ENCODE results near the gene KRTAP10-9. TPM values are rescaled to one million over a fixed set of nuclear protein-coding genes. Genes with fewer than 3 reads are reported as not detected.

KRTAP10-9 gene
- total RNA-seq, 1 donor from 2014 or later: not detected

- Histone ChIP-seq H3K27me3 (ENCODE audit: insufficient read depth, low read length) (no peaks in the 10 kb centered on the region), H3K9me3 (ENCODE audit: insufficient read depth, low read depth, low read length) (peaks cover 7% of the 10 kb centered on the region), H4K20me1 (ENCODE audit: insufficient read depth, low read length) (no peaks in the 10 kb centered on the region), H3K4me3 (ENCODE audit: insufficient read depth, low read depth, low read length) (no peak overlapping the region), H2AFZ (ENCODE audit: low read depth, low read length) (no peak overlapping the region), H3K27ac (ENCODE audit: low read depth, low read length) (no peak overlapping the region), H3K36me3 (ENCODE audit: insufficient read depth, low read length) (no peaks in the 10 kb centered on the region), H3K4me1 (ENCODE audit: insufficient read depth, low read length) (no peaks in the 10 kb centered on the region), H3K9ac (ENCODE audit: low read length) (no peak overlapping the region), H3K4me2 (ENCODE audit: low read length) (no peak overlapping the region), H3K79me2 (ENCODE audit: insufficient read depth, low read length) (no peaks in the 10 kb centered on the region)
- peaks cover 15% of the 10 kb centered on the region for H3K9me3 Mint-ChIP-seq (ENCODE audit: unreplicated experiment)
- peaks cover 1% of the 10 kb centered on the region for H3K36me3 Mint-ChIP-seq (ENCODE audit: low read depth, unreplicated experiment)
- DNase-seq (ENCODE audit: low read depth): no peak
- no peak for FAIRE-seq
- H3K27me3 Mint-ChIP-seq (ENCODE audit: low read depth, unreplicated experiment): peaks cover 24% of the 10 kb centered on the region
- no peak overlapping the region for H3K27ac Mint-ChIP-seq (ENCODE audit: unreplicated experiment)
- peaks cover 2% of the 10 kb centered on the region for H3K4me1 Mint-ChIP-seq (ENCODE audit: low read depth, unreplicated experiment)
- no peak overlapping the region for H3K4me3 Mint-ChIP-seq (ENCODE audit: unreplicated experiment)
- TF ChIP-seq EZH2 (IDR thresholded peaks at IDR 0.05; ENCODE audit: insufficient read depth, low read length) (no peak), CTCF (IDR thresholded peaks at IDR 0.05; ENCODE audit: insufficient read depth, low read depth, low read length) (no peak)
Observed at GRCh38 chr21:44594406-44594916, 32.4 kb upstream of the KRTAP10-9 start.

- Mint-ChIP-seq H3K4me1 (ENCODE audit: low read depth, unreplicated experiment) (peaks cover 2% of the 10 kb centered on the region), H3K27me3 (ENCODE audit: low read depth, unreplicated experiment) (peaks cover 23% of the 10 kb centered on the region)
Observed at GRCh38 chr21:44595524-44595923, 31.4 kb upstream of the KRTAP10-9 start.

More at GRCh38 chr21:44595524-44595923, 31.4 kb upstream of the KRTAP10-9 start:
- Histone ChIP-seq H4K20me1 (ENCODE audit: insufficient read depth, low read length) (no peaks in the 10 kb centered on the region), H3K9ac (ENCODE audit: low read length) (no peak overlapping the region), H3K36me3 (ENCODE audit: insufficient read depth, low read length) (no peaks in the 10 kb centered on the region), H3K4me2 (ENCODE audit: low read length) (no peak overlapping the region), H2AFZ (ENCODE audit: low read depth, low read length) (no peak overlapping the region), H3K27me3 (ENCODE audit: insufficient read depth, low read length) (no peaks in the 10 kb centered on the region), H3K4me1 (ENCODE audit: insufficient read depth, low read length) (no peaks in the 10 kb centered on the region), H3K79me2 (ENCODE audit: insufficient read depth, low read length) (no peaks in the 10 kb centered on the region), H3K27ac (ENCODE audit: low read depth, low read length) (no peak overlapping the region), H3K4me3 (ENCODE audit: insufficient read depth, low read depth, low read length) (no peak overlapping the region), H3K9me3 (ENCODE audit: insufficient read depth, low read depth, low read length) (peaks cover 7% of the 10 kb centered on the region)
- H3K9me3 Mint-ChIP-seq (ENCODE audit: unreplicated experiment): peaks cover 18% of the 10 kb centered on the region
- DNase-seq (ENCODE audit: low read depth): no peak
- no peak for TF ChIP-seq EZH2 (IDR thresholded peaks at IDR 0.05; ENCODE audit: insufficient read depth, low read length)
- no peak for TF ChIP-seq CTCF (IDR thresholded peaks at IDR 0.05; ENCODE audit: insufficient read depth, low read depth, low read length)
- H3K27ac Mint-ChIP-seq (ENCODE audit: unreplicated experiment): no peak overlapping the region
- peaks cover 3% of the 10 kb centered on the region for H3K36me3 Mint-ChIP-seq (ENCODE audit: low read depth, unreplicated experiment)
- no peak for FAIRE-seq
- no peak overlapping the region for H3K4me3 Mint-ChIP-seq (ENCODE audit: unreplicated experiment)

Data from astrocyte (in vitro differentiated cells and primary cell).